Activated B cell treated with CpG ODN at 0.5 μM for 24 hours (primary cell): ENCODE results near the gene TMEM38A. TPM values are rescaled to one million over a fixed set of nuclear protein-coding genes. Genes with fewer than 3 reads are reported as not detected.
"Not testable (repeated sequence)": the region's sequence is repeated elsewhere in the genome, so short reads cannot be mapped to it uniquely, and the experiment has no call there.

Experiments used
- ATAC-seq: fragments of 200-7000 bp; cut with Tn5 transposase; one replicate; pipeline ENCODE4 v1.10.0; 2021; ENCODE audit warnings: low read depth, mild to moderate bottlenecking, moderate library complexity
- CTCF ChIA-PET: fragments of 350-600 bp; sonication (Branson Sonifier 250); formaldehyde crosslinking; loops from one replicate; lab custom pipeline; 2021; ENCODE audit warnings: antibody characterized with exemption; lab: Charles Lee
- POLR2A ChIA-PET: fragments of 350-600 bp; sonication (Branson Sonifier 250); formaldehyde crosslinking; loops from one replicate; lab custom pipeline; 2021; ENCODE audit warnings: antibody characterized with exemption; lab: Charles Lee
- DNase-seq: peaks from one replicate; pipeline ENCODE4 v3.0.0; 2022
- H3K27ac Mint-ChIP-seq: one replicate; pipeline ENCODE4 v1.8.0; 2020; ENCODE audit warnings: mixed read lengths
- H3K27me3 Mint-ChIP-seq: one replicate; pipeline ENCODE4 v1.8.0; 2021; ENCODE audit warnings: mixed read lengths
- H3K36me3 Mint-ChIP-seq: one replicate; pipeline ENCODE4 v1.8.0; 2021; ENCODE audit warnings: low read depth, mixed read lengths
- H3K4me1 Mint-ChIP-seq: one replicate; pipeline ENCODE4 v1.8.0; 2021; ENCODE audit warnings: mixed read lengths
- H3K4me3 Mint-ChIP-seq: one replicate; pipeline ENCODE4 v1.8.0; 2020; ENCODE audit warnings: mild to moderate bottlenecking, mixed read lengths
- H3K9me3 Mint-ChIP-seq: one replicate; pipeline ENCODE4 v1.8.0; 2020; ENCODE audit warnings: mixed read lengths
- intact Hi-C: fragments of 100-400 bp; cut with micrococcal nuclease; formaldehyde crosslinking; loops from one replicate; pipeline ENCODE4 v1.15.1; 2024
- total RNA-seq: library from RNA; stranded (reverse); gene quantifications from 2 replicates; pipeline ENCODE4 v1.2.3, GENCODE V29; 2022
- TF ChIP-seq, protein P1 (sequence below): fragments of 200-600 bp; IDR thresholded peaks from one replicate; pipeline ENCODE4 v1.8.0; 2022; ENCODE audit warnings: antibody characterized with exemption, mild to moderate bottlenecking

The TMEM38A gene
- total RNA-seq, 1 donor from 2014 or later, result 4.0 TPM

DNA sequence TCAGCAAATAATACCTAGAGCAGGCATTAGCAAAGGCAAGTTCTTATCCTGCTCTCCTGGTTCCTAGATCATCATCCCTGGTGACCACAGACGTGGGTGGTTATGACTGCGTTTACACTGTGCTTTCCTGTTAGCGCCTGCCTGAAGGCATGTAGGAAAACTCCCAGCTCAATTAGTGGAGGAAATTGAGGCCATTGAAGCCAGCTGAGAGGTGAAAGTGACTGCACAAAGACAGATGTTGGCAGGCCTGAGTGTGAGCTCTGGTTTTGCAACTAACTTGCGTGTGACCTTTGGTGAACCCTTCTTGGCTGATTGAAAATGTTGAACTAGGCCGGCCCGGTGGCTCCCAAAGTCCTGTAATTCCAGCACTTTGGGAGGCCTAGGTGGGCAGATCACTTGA, 41.2 kb downstream of the TMEM38A start:
- Mint-ChIP-seq H3K4me3 (no peak overlapping the region), H3K27ac (no peak overlapping the region), H3K36me3 (no peaks in the 10 kb centered on the region), H3K9me3 (no peaks in the 10 kb centered on the region), H3K4me1 (no peaks in the 10 kb centered on the region), H3K27me3 (no peaks in the 10 kb centered on the region)
- TF ChIP-seq, protein P1, sequence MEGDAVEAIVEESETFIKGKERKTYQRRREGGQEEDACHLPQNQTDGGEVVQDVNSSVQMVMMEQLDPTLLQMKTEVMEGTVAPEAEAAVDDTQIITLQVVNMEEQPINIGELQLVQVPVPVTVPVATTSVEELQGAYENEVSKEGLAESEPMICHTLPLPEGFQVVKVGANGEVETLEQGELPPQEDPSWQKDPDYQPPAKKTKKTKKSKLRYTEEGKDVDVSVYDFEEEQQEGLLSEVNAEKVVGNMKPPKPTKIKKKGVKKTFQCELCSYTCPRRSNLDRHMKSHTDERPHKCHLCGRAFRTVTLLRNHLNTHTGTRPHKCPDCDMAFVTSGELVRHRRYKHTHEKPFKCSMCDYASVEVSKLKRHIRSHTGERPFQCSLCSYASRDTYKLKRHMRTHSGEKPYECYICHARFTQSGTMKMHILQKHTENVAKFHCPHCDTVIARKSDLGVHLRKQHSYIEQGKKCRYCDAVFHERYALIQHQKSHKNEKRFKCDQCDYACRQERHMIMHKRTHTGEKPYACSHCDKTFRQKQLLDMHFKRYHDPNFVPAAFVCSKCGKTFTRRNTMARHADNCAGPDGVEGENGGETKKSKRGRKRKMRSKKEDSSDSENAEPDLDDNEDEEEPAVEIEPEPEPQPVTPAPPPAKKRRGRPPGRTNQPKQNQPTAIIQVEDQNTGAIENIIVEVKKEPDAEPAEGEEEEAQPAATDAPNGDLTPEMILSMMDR, result no peak
- no peak for DNase-seq
- ChIA-PET POLR2A (no interaction called here), CTCF (no interaction called here)
- no peak for ATAC-seq
- intact Hi-C loops, result no loop called here

DNA sequence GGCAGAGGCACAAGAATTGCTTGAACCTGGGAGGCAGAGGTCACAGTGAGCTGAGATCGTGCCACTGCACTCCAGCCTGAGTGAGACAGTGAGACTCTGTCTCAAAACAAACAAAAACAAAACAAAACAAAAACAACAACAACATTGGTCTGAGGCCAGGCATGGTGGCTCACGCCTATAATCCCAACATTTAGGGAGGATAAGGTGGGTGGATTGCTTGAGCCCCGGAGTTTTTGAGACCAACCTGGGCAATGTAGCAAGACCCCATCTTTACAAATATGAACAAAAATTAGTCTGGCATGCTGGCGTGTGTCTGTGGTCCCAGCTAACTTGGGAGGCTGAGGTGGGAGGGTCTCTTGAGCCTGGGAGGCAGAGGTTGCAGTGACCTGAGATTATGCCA, 42.7 kb downstream of the TMEM38A start:
- no peak overlapping the region for H3K27ac Mint-ChIP-seq
- H3K4me1 Mint-ChIP-seq, result no peaks in the 10 kb centered on the region
- DNase-seq, result no peak
- no peaks in the 10 kb centered on the region for H3K36me3 Mint-ChIP-seq
- ChIA-PET CTCF (interaction anchor here (2.1 kb wide), 1 partner anchor 11 kb away, joined by 6 read pairs; no protein-coding TSS in a partner anchor), POLR2A (no interaction called here)
- H3K4me3 Mint-ChIP-seq, result no peak overlapping the region
- no peaks in the 10 kb centered on the region for H3K9me3 Mint-ChIP-seq
- no peaks in the 10 kb centered on the region for H3K27me3 Mint-ChIP-seq
- ATAC-seq, result no peak
- intact Hi-C loops, result no loop called here
- TF ChIP-seq, protein P1, result no peak

DNA sequence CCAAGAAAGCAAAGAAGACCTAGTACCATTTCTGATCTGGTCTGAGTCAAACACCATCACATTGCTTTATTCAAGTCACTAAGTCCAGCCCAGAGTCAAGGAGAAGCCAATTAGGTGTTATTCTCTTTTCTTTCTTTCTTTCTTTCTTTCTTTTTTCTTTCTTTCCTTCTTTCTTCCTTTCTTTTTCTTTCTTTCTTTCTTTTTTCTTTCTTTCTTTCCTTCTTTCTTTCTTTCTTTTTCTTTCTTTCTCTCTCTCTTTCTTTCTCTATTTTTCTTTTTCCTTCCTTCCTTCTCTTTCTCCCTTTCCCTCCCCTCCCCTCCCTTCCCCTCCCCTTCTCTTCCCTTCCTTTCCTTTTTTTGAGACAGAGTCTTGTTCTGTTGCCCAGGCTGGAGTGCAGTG, 49.9 kb downstream of the TMEM38A start:
- CTCF ChIA-PET, H3K36me3 Mint-ChIP-seq, H3K27me3 Mint-ChIP-seq, ATAC-seq, DNase-seq, H3K4me3 Mint-ChIP-seq, H3K9me3 Mint-ChIP-seq, intact Hi-C loops, H3K27ac Mint-ChIP-seq, POLR2A ChIA-PET: not testable (repeated sequence)
- peaks cover 33% of the 10 kb centered on the region for H3K4me1 Mint-ChIP-seq

DNA sequence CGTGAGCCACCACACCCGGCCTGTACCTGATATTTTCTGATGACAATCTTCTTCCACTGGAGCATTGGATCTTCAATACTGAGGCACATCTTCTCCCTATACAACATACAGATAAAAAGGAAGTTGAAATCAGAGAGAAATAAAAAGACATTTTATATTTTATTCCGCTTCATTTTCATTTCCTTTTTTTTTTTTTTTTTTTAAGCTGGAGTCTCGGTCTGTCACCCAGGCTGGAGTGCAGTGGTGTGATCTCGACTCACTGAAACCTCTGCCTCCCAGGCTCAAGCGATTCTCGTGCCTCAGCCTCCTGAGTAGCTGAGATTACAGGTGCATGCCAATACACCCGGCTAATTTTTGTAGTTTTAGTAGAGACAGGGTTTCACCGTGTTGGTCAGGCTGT, 51.4 kb downstream of the TMEM38A start:
- Mint-ChIP-seq H3K27ac (peak overlapping the region; percentile 57), H3K4me1 (peaks cover 33% of the 10 kb centered on the region), H3K4me3 (peak overlapping the region; percentile 35)
- CTCF ChIA-PET, H3K27me3 Mint-ChIP-seq, intact Hi-C loops, H3K9me3 Mint-ChIP-seq, DNase-seq, H3K36me3 Mint-ChIP-seq: not testable (repeated sequence)
- peak; percentile 60 for ATAC-seq
- POLR2A ChIA-PET, result interaction anchor here (0.6 to 2.4 kb wide), 8 partner anchors 48 to 571 kb away, joined by 3 to 12 read pairs (median 4); no protein-coding TSS in a partner anchor

DNA sequence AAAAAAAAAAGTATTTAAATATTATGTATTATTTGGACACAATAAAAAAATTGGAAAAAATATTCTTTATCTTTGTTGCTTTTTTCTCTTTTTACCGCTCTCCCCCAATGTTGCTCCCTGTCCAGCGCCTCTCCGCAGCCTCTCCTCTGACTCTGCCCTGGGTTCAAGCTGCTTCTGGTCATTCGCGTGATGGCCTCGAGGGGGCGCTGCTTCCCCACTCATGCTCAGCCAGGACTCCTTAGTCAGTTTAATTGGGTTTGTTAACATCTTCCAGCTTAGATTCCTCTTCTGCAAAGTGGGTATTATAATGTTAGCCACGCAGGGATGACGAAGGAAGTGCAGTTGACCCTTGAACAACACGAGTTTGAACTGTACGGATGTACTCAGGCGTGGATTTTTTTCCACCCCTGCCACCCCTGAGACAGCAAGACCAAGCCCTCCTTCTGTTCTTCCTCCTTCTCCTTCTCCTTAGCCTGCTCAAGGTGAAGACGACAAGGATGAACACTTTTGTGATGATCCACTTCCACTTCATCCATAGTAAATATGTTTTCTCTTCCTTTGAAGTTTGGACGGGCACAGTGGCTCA, 53.9 kb downstream of the TMEM38A start:
- Mint-ChIP-seq H3K9me3 (no peaks in the 10 kb centered on the region), H3K4me3 (peak overlapping the region; percentile 42)
- intact Hi-C loops, result loop anchor here (1.0 to 5.0 kb wide), 5 partner anchors 57 to 568 kb away; no protein-coding TSS in a partner anchor

More for the DNA sequence above, 53.9 kb downstream of the TMEM38A start:
- TF ChIP-seq, protein P1, result peak; percentile 94
- no peaks in the 10 kb centered on the region for H3K36me3 Mint-ChIP-seq
- H3K27me3 Mint-ChIP-seq, result no peaks in the 10 kb centered on the region
- ATAC-seq (peak; percentile 20), DNase-seq (peak; percentile 47)
- POLR2A ChIA-PET, result interaction anchor here (0.6 to 0.9 kb wide), 4 partner anchors 265 to 469 kb away, joined by 3 to 9 read pairs (median 4); no protein-coding TSS in a partner anchor
- CTCF ChIA-PET, result interaction anchor here (0.6 to 3.9 kb wide), 13 partner anchors 9 to 568 kb away, joined by 3 to 16 read pairs (median 3); partner anchors contain the start of gene SIN3B
- H3K4me1 Mint-ChIP-seq, result peaks cover 54% of the 10 kb centered on the region
- H3K27ac Mint-ChIP-seq, result peak overlapping the region; percentile 81
